Activated CD4-positive, alpha-beta T cell treated with anti-CD3 and anti-CD28 coated beads for 4 hours (primary cell): ENCODE data around the gene TNFSF13B.
"Not testable (repeated sequence)": the region's sequence is repeated elsewhere in the genome, so short reads cannot be mapped to it uniquely, and the experiment has no call there.

Experiments used
- DNase-seq, 2 donors: peaks; one replicate each; pipeline ENCODE4 v3.0.0-alpha.2; 2020

The TNFSF13B gene, protein sequence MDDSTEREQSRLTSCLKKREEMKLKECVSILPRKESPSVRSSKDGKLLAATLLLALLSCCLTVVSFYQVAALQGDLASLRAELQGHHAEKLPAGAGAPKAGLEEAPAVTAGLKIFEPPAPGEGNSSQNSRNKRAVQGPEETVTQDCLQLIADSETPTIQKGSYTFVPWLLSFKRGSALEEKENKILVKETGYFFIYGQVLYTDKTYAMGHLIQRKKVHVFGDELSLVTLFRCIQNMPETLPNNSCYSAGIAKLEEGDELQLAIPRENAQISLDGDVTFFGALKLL

DNA sequence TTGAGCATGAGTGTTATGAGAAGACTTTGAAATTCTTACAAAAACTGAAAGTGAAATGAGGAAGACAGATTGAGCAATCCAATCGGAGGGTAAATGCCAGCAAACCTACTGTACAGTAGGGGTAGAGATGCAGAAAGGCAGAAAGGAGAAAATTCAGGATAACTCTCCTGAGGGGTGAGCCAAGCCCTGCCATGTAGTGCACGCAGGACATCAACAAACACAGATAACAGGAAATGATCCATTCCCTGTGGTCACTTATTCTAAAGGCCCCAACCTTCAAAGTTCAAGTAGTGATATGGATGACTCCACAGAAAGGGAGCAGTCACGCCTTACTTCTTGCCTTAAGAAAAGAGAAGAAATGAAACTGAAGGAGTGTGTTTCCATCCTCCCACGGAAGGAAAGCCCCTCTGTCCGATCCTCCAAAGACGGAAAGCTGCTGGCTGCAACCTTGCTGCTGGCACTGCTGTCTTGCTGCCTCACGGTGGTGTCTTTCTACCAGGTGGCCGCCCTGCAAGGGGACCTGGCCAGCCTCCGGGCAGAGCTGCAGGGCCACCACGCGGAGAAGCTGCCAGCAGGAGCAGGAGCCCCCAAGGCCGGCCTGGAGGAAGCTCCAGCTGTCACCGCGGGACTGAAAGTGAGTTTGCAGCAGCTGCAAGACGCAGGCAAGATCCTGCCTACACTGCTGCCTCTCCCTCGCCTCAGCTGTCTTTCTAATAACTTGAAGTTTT lies at the start of gene TNFSF13B:
Gene TNFSF13B (plus strand): TSS at position 118 of the 728 bp plus-strand sequence. CDS start 178 bp downstream, at position 296.
- peak; percentile 32 to 53 for DNase-seq

DNA sequence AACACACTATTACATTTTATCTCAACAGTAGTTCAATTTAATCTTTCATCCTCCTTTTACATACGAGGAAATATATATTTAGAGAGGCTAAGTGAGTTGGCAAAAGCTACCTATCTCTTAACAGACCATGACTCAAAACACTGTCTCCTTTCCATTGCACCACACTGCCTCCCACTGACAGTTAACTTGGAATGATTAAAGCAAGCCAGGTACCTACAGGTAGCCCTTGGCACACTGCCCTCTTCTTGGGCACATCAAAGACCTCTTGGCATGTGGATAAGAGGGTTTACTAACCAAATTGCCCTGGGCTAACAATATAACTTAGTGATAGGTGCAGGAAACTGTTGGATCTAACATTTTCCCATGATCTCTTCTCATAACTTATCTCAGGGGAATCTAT lies 49.5 kb upstream of the TNFSF13B start:
- peak; percentile 22 to 26 for DNase-seq

DNA sequence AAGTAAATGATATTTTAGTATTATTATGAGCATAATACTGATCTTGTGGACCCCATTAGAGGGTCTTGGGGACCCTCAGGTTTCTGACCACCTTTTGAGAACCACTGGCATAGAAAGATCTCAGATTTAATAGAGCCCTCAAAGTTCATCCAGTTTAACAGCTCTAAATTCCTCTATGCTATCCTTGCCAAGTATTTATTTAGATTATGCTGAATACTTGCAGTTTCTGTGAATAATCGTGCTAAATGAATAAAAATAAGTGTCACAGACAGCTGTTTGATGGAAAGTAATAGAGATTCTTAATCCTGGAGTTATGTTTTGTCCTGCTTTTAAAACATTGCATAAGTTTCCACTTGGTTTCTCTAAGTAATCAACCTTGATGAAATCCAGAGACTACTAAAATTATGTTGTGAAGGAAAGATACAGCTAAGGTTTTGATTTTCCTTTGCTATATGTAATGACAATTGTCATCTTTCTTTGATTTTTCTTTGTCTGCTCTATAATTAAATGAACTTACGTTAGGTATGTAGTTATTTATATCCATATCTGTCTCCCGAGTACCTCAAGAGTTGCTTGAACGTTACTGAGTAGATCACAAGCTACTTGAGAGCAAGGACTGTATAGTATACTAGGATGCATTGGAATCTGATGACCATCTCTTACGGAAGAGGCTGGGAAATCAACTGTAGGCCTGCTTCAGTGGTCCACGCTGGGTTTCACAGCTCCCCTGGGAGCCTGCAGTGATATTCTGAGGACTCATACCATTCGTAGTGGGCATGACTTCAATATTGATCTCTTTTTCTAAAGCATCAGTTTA lies 45.6 kb upstream of the TNFSF13B start:
- DNase-seq: no peak

DNA sequence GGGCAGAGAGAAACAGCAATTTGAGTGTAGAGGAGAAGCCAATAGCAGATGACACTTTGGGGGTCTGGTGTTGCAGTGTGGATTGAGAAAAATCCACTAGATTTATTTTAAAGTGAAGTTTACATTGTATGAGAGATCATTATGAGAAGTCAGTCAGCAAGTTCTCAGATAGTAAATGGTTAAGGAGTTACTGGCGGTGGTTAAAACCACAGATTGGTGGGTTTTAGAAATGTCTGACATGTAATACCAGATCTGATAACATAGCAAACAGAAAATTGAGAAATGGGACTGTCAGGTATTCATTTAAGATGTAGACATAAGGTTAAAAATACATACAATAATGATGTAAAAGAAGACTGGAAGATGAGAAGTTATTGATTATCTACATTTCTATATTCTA lies 44.1 kb upstream of the TNFSF13B start:
- DNase-seq: no peak

DNA sequence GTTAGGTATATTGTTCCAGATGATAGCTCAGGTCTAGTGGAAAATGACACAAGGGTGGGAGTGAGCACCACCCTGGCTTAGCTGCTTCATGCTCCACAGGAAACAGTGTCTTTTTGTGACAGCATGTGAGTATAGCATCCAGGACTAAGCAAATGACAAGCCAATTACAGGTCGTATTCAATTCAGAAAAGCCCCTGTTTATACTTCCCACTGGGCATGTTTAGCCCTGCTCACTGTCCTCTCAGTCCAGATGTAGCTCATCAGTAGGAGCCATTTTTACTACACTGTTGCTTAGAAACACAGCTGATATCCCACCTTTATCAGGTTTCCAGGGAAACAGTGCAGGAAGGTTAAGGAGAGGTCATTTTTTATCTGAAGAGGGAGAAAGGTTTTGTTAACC lies 43.3 kb upstream of the TNFSF13B start:
- DNase-seq: no peak

DNA sequence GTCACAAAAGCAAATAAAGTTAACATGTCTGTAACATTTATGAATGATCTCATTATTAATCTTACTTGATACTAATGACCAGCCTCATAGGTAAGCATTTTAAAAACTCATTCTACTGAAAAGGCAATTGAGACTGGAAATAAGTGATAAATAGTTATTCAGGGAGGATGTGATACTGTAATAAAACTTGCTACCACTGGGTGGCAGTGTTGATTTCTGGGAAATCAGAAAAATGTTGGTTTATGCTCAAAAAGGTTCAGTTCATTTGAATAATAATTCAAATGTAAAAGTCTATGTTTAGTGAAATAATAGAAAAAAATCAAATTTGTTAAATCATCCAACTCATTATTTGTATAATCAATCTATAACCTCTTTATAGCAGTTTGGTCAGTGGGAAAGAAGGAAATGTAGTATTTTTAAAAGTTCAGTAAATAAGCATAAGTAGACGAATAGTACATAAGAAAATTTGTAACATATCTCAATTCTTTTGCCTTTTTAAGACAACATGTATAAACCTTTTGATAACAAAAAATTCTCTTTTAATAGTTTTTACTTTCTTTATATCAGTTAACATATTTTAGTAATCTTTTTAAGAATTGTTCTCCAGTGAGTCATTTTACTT lies 41.8 kb upstream of the TNFSF13B start:
- peak; percentile 29 to 54 for DNase-seq

DNA sequence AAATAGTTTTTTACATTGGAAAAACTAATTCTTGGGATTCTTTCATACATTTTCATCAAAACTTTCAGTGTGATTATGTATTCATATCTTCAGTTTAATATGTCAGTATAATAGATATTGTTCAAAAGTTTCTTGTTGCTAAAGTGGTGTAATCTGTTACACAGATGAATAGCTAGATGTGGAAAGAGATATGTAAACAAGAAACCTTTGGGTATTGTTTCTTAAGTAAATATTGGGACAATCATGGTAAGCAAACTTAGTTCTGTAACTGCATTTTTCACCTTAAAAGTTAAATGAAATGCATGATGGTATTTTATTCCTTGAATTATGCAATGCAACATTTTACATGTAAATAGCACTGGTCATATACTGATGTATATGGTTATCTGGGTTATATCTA lies 39.1 kb upstream of the TNFSF13B start:
- DNase-seq: no peak

DNA sequence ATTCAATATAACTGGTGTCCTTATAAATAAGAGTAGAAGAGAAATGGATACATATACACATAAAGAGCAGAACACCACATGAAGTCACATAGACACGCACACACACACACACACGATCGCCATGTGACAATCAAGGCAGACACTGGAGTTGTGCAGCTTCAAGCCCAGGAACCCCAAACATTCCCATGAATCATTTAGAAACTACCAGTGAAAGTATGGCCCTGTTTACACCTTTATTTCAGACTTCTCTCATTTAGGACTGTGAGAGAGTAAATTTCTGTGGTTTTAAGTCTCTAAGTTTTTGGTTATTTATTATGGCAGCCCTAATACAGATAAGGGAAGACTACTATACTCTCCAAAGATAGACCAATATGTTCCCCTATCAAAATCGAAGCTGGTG lies 20.4 kb upstream of the TNFSF13B start:
- no peak for DNase-seq

DNA sequence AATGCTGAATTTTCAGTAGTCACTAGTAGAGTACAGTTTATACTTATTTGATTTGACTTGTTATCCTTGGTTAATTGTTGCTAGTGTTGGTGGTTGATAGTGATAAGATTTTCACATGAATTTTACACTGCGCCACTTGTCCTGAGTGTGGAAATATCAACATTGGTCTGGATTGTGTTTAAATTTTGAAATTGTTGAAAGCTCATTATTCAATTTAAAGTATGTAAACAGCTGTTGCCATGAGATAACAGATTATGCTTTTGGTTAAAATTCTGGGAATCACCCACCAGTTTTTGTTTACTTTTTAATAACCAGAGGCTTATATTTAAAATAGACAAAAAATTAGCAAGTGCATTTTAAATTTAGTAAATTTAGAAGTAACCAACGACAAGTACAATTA lies 12.3 kb upstream of the TNFSF13B start:
- DNase-seq: no peak

DNA sequence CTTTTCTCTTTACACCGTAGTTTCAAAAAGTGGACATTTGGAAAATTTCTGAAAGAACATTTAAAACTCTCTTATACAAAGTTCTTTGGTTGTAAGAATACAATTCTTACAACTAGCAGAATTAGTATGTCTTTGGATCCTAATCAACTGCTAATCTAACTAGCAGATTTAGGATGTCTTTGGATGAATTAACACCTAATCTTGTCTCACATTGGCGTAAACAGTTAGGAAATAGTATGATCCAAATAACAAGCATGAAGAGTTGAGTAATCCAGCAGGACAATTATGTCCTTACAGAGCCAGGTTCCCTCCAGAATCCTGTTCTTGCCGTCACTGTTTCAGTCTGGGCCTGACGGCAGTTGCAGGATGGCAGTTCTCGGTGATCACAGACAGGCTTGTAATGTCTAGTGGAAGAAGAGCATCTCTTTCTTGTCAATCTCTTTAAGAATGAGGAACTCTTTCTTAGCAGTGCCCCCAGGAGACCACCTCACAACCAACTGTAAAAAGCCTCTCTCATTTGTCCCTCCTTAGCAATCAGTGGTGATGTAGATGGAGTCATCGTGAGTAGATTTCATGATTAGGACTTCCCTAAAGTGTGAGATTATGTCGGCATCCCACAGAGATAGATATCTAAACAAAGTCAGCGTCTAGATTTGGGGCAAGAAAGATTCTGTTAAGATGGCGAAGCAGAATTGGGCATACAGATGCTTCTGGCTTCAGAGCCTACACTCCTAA lies 5.7 kb upstream of the TNFSF13B start:
- DNase-seq: no peak

DNA sequence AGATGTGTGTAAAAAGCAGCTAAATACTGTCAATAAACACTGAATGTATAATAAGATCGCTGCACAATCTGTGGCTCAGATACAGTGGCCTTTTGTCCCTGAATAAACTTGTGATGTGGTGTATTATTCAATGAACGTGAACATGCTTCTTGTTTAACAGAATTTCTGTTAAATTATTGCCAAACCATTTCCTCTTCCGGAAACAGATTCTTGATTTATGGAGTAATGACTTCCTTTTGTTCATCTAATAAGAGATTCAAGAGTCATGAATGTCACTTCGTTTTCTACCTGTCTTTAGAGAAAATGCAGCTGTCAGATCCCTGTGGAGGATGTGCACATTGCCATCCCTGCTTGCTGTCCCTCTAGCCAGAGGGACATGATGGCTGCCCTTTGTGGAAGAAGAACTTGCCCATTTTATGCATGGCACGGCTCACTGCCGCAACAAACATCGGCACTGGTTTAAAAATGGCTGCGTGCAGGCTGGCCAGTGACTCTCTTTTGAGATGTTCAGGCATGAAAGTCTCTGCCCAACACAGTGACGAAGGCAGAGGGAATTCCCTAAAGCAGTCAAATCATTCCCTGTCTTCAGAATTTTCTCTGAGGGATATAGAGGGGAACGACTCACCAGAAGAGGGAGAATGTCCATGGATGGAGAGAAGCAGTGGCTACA lies 3.1 kb upstream of the TNFSF13B start:
- DNase-seq: no peak

DNA sequence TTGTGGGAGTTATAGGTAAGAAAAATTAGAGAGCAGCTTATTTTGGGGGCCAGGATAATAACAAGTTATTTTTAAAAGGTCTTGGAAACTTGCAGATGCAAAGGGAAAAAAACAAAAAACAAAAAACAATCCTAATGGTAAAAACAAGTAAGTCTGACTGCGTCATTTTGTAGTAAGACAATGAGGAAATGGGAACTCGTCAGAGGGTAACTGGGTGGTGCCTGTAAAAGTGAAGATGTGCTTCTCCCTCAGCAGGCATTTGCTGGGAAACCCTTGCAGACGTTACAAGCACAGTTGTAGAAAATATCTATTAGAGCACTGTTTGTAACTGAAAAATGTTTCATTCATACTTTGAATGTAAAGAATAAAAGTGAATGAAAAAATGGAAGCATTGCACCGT lies 2.2 kb upstream of the TNFSF13B start:
- no peak for DNase-seq

DNA sequence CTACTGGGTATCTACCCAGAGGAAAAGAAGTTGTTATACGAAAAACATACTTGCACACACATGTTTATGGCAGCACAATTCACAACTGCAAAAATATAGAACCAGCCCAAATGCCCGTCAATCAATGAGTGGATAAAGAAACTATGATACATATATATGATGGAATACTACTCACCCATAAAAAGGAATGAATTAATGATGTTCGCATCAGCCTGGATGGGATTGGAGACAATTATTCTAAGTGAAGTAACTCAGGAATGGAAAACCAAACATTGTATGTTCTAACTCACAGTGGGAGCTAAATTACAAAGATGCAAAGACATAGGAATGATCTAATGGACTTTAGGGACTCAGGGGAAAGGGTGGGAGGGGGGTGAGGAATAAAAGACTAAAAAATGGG lies 1.7 kb upstream of the TNFSF13B start:
- not testable (repeated sequence) for DNase-seq

DNA sequence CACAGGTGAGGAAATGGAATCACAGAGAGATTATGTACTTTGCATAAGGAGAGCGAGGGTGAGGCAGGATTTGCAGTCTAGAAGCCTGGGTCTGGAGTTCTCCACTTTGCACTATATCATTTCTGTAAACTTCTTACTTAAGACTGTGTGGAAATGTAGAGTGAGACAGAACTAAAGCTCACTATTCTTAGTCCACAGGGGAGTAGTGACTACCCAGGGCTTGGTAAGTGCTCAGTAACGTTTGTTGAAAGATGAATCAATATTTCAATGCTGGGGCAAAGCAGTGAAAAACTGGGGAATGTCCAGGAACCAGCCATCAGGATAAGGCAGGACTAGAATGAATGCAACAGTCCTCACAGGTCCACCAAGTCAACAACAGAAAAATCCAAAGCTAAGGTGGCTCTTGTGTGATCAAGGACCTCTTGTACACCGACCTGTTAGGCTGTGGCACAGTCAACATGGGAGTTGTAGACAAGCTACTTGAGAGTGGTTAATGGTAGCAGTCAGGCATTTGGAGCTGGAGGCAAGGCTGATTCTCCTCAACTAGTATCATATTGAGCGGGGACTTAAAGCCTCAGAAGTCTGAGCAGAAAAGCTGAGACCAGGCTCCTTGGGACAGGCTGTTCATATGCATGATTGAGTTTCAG lies 929 bp upstream of the TNFSF13B start:
- DNase-seq: no peak

DNA sequence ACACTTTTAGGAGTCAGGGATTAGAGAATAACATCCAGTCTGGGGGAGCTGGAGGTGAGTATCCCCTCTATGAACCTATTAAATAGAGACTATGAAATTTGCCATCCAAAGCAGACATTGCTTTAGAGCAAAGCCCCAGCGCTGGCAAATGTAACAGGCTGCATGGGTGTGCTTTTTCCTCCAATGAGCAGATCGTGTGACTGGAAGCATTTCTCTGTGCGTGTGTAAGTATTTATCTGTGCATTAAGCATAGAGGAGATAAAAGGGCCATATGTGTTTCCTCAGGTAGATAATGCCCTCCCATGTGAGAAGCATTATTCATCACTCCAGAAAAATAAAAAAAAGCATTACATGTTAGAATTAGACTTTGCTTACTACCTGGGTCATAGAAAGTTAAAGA lies 924 bp downstream of the TNFSF13B start:
- DNase-seq: no peak

DNA sequence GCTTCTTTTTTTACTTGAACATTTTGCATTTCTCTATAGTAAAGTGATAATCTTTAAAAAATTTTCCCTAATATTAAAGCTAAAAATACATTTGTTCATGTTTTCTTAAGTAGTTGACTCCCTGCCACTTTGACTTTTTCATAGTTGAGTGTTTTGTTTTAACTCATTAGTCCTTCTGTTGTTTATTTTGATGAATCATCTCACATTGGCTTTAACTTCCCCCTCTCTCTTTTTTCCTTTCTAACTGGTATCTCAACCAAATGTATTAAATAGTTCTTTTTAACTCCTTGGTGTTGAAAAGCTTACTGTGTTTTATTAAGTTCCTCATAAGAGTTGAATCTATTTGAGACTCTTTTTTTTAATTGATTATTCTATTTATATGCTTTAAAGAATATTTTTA lies 2.8 kb downstream of the TNFSF13B start:
- DNase-seq: no peak

DNA sequence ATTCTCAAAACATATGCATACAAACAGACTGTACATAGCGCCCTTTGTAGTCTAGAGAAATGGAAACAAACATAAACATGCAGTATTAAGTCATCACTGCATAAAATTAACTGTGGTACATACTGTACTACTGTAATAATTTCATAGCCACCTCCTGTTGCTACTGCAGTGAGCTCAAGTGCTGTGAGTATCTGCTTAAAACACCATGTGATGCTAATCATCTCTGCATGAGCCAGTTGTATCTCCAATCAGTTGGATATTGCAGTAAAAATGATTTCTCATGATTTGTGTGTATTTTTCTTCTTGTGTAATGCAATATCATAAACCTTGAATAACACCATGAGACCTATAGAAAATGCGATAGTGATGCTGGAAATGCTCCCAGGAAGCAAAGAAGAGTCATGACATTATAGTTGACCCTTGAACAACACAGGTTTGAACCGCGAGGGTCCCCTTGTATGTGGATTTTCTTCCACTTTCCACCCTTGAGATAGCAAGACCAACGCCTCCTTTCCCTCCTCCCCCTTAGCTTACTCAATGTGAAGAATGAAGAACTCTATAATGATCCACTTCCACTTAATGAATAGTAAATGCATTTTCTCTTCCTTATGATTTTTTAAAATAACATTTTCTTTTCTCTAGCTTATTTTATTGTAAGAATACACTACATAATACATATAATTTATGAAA lies 4.1 kb downstream of the TNFSF13B start:
- DNase-seq: no peak

DNA sequence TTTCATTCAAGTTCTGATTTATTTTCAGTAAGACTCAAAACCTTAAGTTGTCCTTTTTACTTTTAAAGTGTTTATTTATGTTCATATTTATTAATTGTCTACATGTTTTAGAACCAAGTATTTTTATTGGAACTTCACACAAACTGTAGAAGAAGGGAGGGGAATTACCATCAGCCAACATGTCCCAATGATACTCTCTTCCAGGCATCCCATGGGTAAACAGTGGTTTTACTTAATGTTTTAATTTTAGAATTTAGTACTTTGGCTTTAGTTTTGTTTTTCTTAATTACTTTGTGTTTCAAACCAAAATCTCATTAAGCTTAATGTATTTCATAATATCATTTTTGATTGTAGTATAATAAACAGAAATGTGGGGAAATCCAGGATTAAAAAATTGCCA lies 5.2 kb downstream of the TNFSF13B start:
- DNase-seq: no peak

DNA sequence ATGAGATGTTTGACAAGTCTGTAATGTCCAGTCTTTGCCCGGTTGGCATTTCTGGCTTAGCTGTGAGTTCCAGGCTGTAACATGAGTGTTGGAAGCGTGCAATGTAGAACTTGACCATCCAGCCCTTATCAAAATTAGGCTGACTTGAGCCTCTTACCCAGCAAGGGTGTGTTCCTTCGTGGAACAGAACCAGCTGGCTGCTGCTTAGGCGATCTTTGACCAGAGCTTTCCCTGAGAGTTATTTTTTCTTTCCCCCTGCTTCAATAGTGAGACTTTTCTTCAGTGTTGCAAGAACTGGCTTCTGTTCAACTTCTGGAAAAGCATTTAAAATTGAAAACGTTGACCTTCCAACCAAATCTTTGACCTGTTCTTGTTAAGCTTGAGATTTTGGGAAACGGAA lies 6.5 kb downstream of the TNFSF13B start:
- no peak for DNase-seq

DNA sequence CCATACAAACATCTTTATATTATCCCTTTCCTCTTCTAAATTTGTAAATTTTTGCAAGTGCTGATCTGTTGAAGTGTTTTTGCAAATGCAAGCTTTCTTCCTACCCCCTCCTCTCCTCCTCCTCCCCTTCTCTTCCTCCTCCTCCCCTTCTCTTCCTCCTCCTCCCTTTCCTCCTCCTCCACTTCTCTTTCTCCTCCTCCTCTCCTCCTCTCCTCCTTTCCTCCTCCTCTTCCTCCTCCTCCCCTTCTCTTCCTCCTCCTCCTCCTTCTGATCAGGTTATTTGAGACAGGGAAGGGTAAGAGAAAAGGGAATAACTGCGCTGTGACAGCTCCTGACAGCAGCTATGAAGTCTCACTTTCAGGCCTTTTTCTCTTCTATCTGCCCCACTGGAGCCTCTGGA lies 8.9 kb downstream of the TNFSF13B start:
- no peak for DNase-seq

DNA sequence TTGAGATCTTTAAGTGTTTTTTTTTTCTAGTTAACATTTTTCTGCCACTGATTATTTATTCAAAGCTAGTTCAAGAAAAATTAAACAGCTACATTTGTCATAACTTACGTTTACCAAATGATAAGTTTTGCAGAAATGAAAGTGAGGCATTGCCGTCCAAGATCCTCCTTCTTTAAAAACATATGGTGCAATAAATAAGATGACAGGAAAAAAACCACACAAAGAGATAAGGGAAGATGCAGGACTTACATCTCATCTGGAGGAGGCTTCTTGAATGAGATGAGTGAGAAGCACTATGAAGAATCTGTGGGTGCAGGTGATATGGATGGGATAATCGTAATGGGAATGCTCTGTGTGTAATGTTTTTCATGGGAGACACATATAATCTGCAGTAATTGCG lies 12.4 kb downstream of the TNFSF13B start:
- DNase-seq: no peak
